MM.1S (cell line): ENCODE data around the gene RNASE7.

ENCODE experiments used
- EZH2 ChIP-seq: fragments of 300-600 bp; sonication (generic); optimal IDR thresholded peaks from 2 replicates; pipeline ENCODE3; 2017; ENCODE audit warnings: low read depth, mild to moderate bottlenecking, antibody characterized with exemption, low read length, mixed read lengths
- TF ChIP-seq, protein P1 (sequence below): fragments of 300-600 bp; sonication (generic); IDR thresholded peaks from 2 replicates; pipeline ENCODE4 v1.5.1; 2016; ENCODE audit warnings: antibody characterized with exemption, low read length, mixed read lengths

DNA sequence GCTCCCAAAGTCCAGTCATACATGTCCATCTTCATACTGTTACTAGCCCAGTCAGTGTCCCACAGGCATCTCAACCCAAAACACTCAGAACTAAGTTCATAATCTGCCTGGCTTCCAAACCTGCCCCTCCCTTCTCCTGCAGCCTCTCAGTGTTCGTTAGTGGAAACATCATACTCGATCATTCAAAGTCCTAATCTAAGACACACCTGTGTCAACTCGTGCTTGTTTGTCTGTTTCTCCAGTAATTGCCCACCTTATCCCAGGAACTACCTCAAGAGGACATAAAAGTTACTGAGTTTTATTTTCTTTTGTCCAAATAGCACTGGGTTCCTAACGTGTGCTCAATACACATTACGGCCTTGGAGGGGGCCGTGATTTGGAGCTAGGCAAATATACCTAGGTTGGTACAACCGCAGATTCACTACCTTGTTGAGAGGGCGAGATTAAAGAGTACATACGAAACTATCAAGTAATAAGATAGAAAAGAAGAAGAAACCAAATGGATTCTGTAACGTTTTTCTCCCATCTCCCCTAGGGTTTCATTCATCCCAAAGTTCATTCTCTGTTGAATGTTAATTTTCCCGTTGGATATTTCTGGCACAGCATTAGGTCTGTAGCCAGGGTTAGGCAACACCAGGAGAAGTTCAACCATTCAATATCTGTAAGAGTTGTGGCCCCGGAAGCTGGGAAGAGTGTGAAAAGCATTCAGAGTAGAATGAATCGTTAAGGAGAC lies 18.6 kb downstream of the RNASE7 start:
- TF ChIP-seq, protein P1, sequence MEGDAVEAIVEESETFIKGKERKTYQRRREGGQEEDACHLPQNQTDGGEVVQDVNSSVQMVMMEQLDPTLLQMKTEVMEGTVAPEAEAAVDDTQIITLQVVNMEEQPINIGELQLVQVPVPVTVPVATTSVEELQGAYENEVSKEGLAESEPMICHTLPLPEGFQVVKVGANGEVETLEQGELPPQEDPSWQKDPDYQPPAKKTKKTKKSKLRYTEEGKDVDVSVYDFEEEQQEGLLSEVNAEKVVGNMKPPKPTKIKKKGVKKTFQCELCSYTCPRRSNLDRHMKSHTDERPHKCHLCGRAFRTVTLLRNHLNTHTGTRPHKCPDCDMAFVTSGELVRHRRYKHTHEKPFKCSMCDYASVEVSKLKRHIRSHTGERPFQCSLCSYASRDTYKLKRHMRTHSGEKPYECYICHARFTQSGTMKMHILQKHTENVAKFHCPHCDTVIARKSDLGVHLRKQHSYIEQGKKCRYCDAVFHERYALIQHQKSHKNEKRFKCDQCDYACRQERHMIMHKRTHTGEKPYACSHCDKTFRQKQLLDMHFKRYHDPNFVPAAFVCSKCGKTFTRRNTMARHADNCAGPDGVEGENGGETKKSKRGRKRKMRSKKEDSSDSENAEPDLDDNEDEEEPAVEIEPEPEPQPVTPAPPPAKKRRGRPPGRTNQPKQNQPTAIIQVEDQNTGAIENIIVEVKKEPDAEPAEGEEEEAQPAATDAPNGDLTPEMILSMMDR = no peak
- no peak for TF ChIP-seq EZH2
